Natural killer cell (primary cell): Measurements from ENCODE around the gene SSTR3. TPM values are rescaled to one million over a fixed set of nuclear protein-coding genes. Genes with fewer than 3 reads are reported as not detected.
A peak's percentile ranks its signal among the peaks of the same experiment; 100 is the strongest.

Experiments
- ATAC-seq, 3 donors: fragments of 150-1000 bp in 2 of 3; fragments of 200-7000 bp in 1 of 3; cut with Tn5 transposase; 1 replicate in 1 of 3; 2 replicates in 2 of 3; pipeline ENCODE4 v1.10.0; 2021; ENCODE audit warnings: mild to moderate bottlenecking in 2 of 3, moderate library complexity in 2 of 3
- DNase-seq, 2 donors: peaks; one replicate each; pipeline versions ENCODE4 v3.0.0 to v3.0.0-alpha.2; 2013 to 2021; ENCODE audit warnings: mixed read lengths in 1 of 2
- H3K27ac ChIP-seq: one replicate; pipeline ENCODE4 v1.5.1; 2013; ENCODE audit warnings: mild to moderate bottlenecking, low read length
- H3K27me3 ChIP-seq: one replicate; pipeline ENCODE4 v1.6.1; 2013; ENCODE audit warnings: low read length; ENCODE audit not compliant: control insufficient read depth, insufficient read depth
- H3K36me3 ChIP-seq: one replicate; pipeline ENCODE4 v1.6.1; 2013; ENCODE audit warnings: low read length; ENCODE audit not compliant: control insufficient read depth, insufficient read depth
- H3K4me1 ChIP-seq: one replicate; pipeline ENCODE4 v1.6.1; 2013; ENCODE audit warnings: low read length; ENCODE audit not compliant: control insufficient read depth, insufficient read depth
- H3K4me3 ChIP-seq: one replicate; pipeline ENCODE4 v1.5.1; 2013; ENCODE audit warnings: low read length
- H3K9me3 ChIP-seq: one replicate; pipeline ENCODE4 v1.6.1; 2013; ENCODE audit warnings: low read length; ENCODE audit not compliant: control insufficient read depth, insufficient read depth
- H3K27ac Mint-ChIP-seq, 2 donors: one replicate each; pipeline ENCODE4 v1.8.0; 2022; ENCODE audit warnings: mild to moderate bottlenecking in 2 of 2, mixed read lengths in 2 of 2, moderate library complexity in 1 of 2
- H3K27me3 Mint-ChIP-seq, 2 donors: one replicate each; pipeline ENCODE4 v1.8.0; 2022; ENCODE audit warnings: low read depth in 2 of 2, mixed read lengths in 2 of 2
- H3K36me3 Mint-ChIP-seq: one replicate; pipeline ENCODE4 v1.8.0; 2022; ENCODE audit warnings: mixed read lengths
- H3K4me1 Mint-ChIP-seq, 2 donors: one replicate each; pipeline ENCODE4 v1.8.0; 2022; ENCODE audit warnings: mixed read lengths in 2 of 2
- H3K4me3 Mint-ChIP-seq: one replicate; pipeline ENCODE4 v1.8.0; 2022; ENCODE audit warnings: mild to moderate bottlenecking, moderate library complexity, mixed read lengths
- H3K9me3 Mint-ChIP-seq, 2 donors: one replicate each; pipeline ENCODE4 v1.8.0; 2022; ENCODE audit warnings: mixed read lengths in 2 of 2
- WGBS: methylation state at CpG from one replicate; pipeline ENCODE4 v1.1.7; 2013; ENCODE audit warnings: missing lambda C conversion rate; ENCODE audit not compliant: insufficient coverage; 5-methylcytosine and 5-hydroxymethylcytosine counted together
- intact Hi-C: fragments of 100-400 bp; cut with micrococcal nuclease; formaldehyde crosslinking; loops from one replicate; pipeline ENCODE4 v1.14.2; 2022
- total RNA-seq, 4 donors: library from RNA; stranded (reverse); fragments of 120-200 nt in 1 of 4; gene quantifications; one replicate each; pipeline versions ENCODE4 v1.2.3 to v1.2.4, GENCODE V29; 2013 to 2022
- TF ChIP-seq, protein P1 (sequence below): fragments of 200-600 bp; IDR thresholded peaks from one replicate; pipeline ENCODE4 v1.8.0; 2022; ENCODE audit warnings: antibody characterized with exemption

SSTR3 gene
- total RNA-seq, 3 donors from 2014 or later (not counting 1 experiment from before 2014, with no cell fraction given): 0.20 to 0.64 (median 0.23) TPM

DNA sequence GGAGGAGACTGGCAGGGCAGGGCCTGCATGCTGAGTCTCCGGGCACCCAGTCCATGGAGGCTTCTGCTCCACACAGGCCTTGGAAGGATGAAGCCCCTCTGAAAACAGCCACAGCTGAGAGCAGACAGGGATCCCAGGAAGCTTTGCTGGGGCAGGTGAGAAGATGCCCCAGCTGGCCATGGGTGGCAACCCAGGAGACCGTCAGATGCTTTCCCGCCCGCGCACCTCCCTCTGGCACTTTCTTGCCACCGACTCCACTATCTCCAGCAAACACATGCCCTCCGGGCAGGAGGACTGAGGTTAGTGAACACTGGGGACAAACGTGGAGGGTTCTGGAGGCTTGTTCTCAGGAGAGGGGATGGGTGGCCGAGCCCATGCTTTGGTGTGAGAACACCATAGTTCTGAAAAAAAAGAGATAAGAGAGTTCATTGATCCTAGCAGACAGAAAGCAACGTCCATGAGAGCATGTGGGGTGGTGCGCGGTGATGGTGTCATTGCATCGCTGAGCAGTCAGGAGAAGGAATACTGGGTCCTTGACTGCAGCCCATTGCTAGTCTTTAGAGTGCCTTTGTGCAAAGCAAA is 26.5 kb downstream of the SSTR3 start:
- TF ChIP-seq, protein P1, sequence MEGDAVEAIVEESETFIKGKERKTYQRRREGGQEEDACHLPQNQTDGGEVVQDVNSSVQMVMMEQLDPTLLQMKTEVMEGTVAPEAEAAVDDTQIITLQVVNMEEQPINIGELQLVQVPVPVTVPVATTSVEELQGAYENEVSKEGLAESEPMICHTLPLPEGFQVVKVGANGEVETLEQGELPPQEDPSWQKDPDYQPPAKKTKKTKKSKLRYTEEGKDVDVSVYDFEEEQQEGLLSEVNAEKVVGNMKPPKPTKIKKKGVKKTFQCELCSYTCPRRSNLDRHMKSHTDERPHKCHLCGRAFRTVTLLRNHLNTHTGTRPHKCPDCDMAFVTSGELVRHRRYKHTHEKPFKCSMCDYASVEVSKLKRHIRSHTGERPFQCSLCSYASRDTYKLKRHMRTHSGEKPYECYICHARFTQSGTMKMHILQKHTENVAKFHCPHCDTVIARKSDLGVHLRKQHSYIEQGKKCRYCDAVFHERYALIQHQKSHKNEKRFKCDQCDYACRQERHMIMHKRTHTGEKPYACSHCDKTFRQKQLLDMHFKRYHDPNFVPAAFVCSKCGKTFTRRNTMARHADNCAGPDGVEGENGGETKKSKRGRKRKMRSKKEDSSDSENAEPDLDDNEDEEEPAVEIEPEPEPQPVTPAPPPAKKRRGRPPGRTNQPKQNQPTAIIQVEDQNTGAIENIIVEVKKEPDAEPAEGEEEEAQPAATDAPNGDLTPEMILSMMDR: no peak

DNA sequence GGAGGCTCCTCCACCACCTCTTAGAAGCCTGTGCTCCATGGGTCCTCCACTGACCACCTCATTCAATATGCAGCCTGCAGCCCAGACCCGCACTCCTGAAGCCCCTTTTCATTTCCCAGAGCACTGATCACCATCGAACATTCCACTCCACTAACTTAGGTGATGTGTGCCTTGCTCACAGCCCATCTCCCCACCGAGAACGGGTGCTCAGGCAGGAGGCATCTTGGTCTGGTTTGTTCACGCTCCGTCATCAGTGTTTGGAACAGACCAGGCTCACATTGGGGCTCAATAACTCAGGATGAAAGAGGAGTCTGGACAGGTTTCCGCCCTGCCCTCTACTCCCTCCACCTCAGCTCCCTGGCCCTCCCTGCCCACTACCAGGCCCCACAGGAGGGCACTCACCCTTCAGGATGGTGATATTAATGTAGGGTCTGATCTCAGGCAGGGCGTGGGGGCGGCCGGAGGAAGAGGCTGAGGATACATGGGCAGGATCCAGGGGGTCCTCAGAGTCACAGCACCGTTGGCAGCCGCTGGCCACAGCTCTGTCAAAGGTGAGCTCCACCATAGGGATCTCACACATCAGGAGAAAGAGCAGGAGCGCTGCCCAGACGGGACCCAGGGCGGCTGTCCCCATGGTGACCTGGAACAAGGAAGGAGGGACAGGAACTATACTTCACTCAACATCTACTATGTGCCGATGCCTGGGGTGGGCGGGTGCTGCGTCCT is 27.3 kb downstream of the SSTR3 start:
- peaks cover 65% of the 10 kb centered on the region for H3K4me1 ChIP-seq
- peak overlapping the region; percentile 88 for H3K4me3 Mint-ChIP-seq
- DNase-seq (no peak), ATAC-seq (no peak)
- no peak overlapping the region for H3K4me3 ChIP-seq
- no peaks in the 10 kb centered on the region for H3K36me3 Mint-ChIP-seq
- H3K27ac Mint-ChIP-seq: peak overlapping the region in 1 of 2 donors; percentile 85
- no peaks in the 10 kb centered on the region for H3K9me3 ChIP-seq
- intact Hi-C loops: no loop called here
- TF ChIP-seq, protein P1: no peak
- no peaks in the 10 kb centered on the region for H3K27me3 Mint-ChIP-seq
- H3K27me3 ChIP-seq: no peaks in the 10 kb centered on the region
- 95% methylated on average over 17 of the region's 18 CpGs for WGBS
- H3K36me3 ChIP-seq: no peaks in the 10 kb centered on the region
- no peaks in the 10 kb centered on the region for H3K9me3 Mint-ChIP-seq
- H3K27ac ChIP-seq: no peak overlapping the region
- peaks cover 48 to 65% of the 10 kb centered on the region in 2 donors for H3K4me1 Mint-ChIP-seq

More for the DNA sequence above, 26.5 kb downstream of the SSTR3 start:
- Histone ChIP-seq H3K27ac (no peak overlapping the region), H3K36me3 (no peaks in the 10 kb centered on the region), H3K4me1 (peaks cover 65% of the 10 kb centered on the region), H3K9me3 (no peaks in the 10 kb centered on the region), H3K4me3 (no peak overlapping the region), H3K27me3 (no peaks in the 10 kb centered on the region)
- Mint-ChIP-seq H3K9me3 (no peaks in the 10 kb centered on the region), H3K4me1 (peaks cover 48 to 58% of the 10 kb centered on the region in 2 donors), H3K4me3 (peak overlapping the region; percentile 88), H3K27me3 (no peaks in the 10 kb centered on the region), H3K27ac (peak overlapping the region; percentile 85 to 86), H3K36me3 (no peaks in the 10 kb centered on the region)
- DNase-seq (no peak), ATAC-seq (peak in 1 of 3 donors; percentile 9)
- intact Hi-C loops: no loop called here
- 69% methylated on average over 13 of the region's 13 CpGs for WGBS

DNA sequence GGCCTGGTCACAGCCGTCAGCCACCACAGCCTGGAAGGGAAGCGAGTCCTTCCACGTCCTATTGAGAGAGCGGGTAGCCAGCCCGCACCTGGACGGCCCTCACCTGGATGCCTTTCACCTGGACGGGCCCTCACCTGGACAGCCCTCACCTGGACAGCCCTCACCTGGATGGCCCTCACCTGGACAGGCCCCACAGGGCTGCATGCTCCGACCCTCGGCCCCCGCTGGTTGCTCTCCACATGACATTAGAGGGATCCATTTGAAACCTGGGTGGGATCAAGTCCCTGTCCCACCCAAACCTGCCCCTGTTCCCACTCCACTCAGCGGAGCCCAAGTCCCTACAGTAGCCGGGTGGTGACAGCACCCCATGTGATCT is 27.9 kb downstream of the SSTR3 start:
- Mint-ChIP-seq H3K9me3 (no peaks in the 10 kb centered on the region), H3K36me3 (no peaks in the 10 kb centered on the region), H3K27me3 (no peaks in the 10 kb centered on the region), H3K4me3 (no peak overlapping the region), H3K27ac (peak overlapping the region in 1 of 2 donors; percentile 85), H3K4me1 (peaks cover 48 to 62% of the 10 kb centered on the region in 2 donors)
- TF ChIP-seq, protein P1: no peak
- intact Hi-C loops: no loop called here
- Histone ChIP-seq H3K27me3 (no peaks in the 10 kb centered on the region), H3K36me3 (no peaks in the 10 kb centered on the region), H3K4me1 (peaks cover 65% of the 10 kb centered on the region), H3K27ac (no peak overlapping the region), H3K9me3 (no peaks in the 10 kb centered on the region), H3K4me3 (no peak overlapping the region)
- DNase-seq (no peak), ATAC-seq (no peak)
- 89% methylated on average over 12 of the region's 12 CpGs for WGBS
